Liver (tissue), 9 donors: ENCODE measurements around the gene LRP3. TPM values are rescaled to one million over a fixed set of nuclear protein-coding genes. Genes with fewer than 3 reads are reported as not detected.

Experiments
- DNase-seq: peaks from one replicate; pipeline ENCODE4 v3.0.0-alpha.2; 2017; ENCODE audit warnings: low spot score
- H3K27ac ChIP-seq, 2 donors: one replicate each; pipeline ENCODE4 v1.7.0; 2013; ENCODE audit warnings: inconsistent platforms in 2 of 2, low read length in 2 of 2, control low read depth in 1 of 2, low read depth in 1 of 2, mild to moderate bottlenecking in 1 of 2
- H3K27me3 ChIP-seq, 4 donors: one replicate each; pipeline versions ENCODE4 v1.6.1 to v1.7.0; 2013; ENCODE audit warnings: low read length in 3 of 4, inconsistent platforms in 1 of 4, mild to moderate bottlenecking in 1 of 4, moderate library complexity in 1 of 4; ENCODE audit not compliant: control insufficient read depth in 4 of 4, insufficient read depth in 4 of 4
- H3K36me3 ChIP-seq, 4 donors: one replicate each; pipeline versions ENCODE4 v1.6.1 to v1.7.0; 2013; ENCODE audit warnings: low read length in 3 of 4, mild to moderate bottlenecking in 3 of 4, low read depth in 1 of 4, moderate library complexity in 1 of 4; ENCODE audit not compliant: control insufficient read depth in 4 of 4, insufficient read depth in 3 of 4
- H3K4me1 ChIP-seq, 4 donors: one replicate each; pipeline versions ENCODE4 v1.6.1 to v1.7.0; 2013; ENCODE audit warnings: low read length in 3 of 4, mild to moderate bottlenecking in 3 of 4, moderate library complexity in 1 of 4; ENCODE audit not compliant: control insufficient read depth in 4 of 4, insufficient read depth in 4 of 4
- H3K4me3 ChIP-seq, 3 donors: one replicate each; pipeline versions ENCODE4 v1.6.1 to v1.7.0; 2013; ENCODE audit warnings: low read length in 3 of 3, control low read depth in 1 of 3, low read depth in 1 of 3, mild to moderate bottlenecking in 1 of 3
- H3K9ac ChIP-seq, 2 donors: one replicate each; pipeline ENCODE4 v1.7.0; 2013; ENCODE audit warnings: low read length in 2 of 2, mild to moderate bottlenecking in 2 of 2, moderate library complexity in 2 of 2, control low read depth in 1 of 2, low read depth in 1 of 2
- H3K9me3 ChIP-seq, 4 donors: one replicate each; pipeline versions ENCODE4 v1.6.1 to v1.7.0; 2013; ENCODE audit warnings: low read length in 3 of 4; ENCODE audit not compliant: control insufficient read depth in 4 of 4
- ATF3 ChIP-seq: IDR thresholded peaks from 2 replicates; pipeline ENCODE4 v1.6.1; 2016; ENCODE audit warnings: antibody characterized with exemption
- CTCF ChIP-seq: fragments of 150-350 bp; IDR thresholded peaks from 2 replicates; pipeline ENCODE4 v1.5.1; 2017; ENCODE audit warnings: improper control_type of control experiment, low read depth, low read length; ENCODE audit not compliant: missing input control
- EGR1 ChIP-seq, 2 donors: IDR thresholded peaks; 2 replicates each; pipeline ENCODE4 v1.6.1; 2016 to 2018; ENCODE audit warnings: antibody characterized with exemption in 2 of 2, low read depth in 2 of 2
- FOXA1 ChIP-seq: IDR thresholded peaks from 2 replicates; pipeline ENCODE4 v1.6.1; 2016; ENCODE audit warnings: antibody characterized with exemption
- FOXA2 ChIP-seq: IDR thresholded peaks from 2 replicates; pipeline ENCODE4 v1.6.1; 2016; ENCODE audit warnings: antibody characterized with exemption
- GABPA ChIP-seq, 2 donors: IDR thresholded peaks in 1 of 2; conservative IDR thresholded peaks in 1 of 2; 2 replicates each; pipeline ENCODE4 v1.6.1; 2016; ENCODE audit warnings: antibody characterized with exemption in 2 of 2, mild to moderate bottlenecking in 1 of 2, moderate library complexity in 1 of 2
- HNF4A ChIP-seq, 2 donors: conservative IDR thresholded peaks; 2 replicates each; pipeline ENCODE4 v1.6.1; 2016; ENCODE audit warnings: antibody characterized with exemption in 2 of 2, mild to moderate bottlenecking in 2 of 2
- HNF4G ChIP-seq: IDR thresholded peaks from 2 replicates; pipeline ENCODE4 v1.6.1; 2016; ENCODE audit warnings: antibody characterized with exemption
- JUND ChIP-seq, 2 donors: IDR thresholded peaks; 2 replicates each; pipeline ENCODE4 v1.6.1; 2016; ENCODE audit warnings: antibody characterized with exemption in 2 of 2
- MAX ChIP-seq: IDR thresholded peaks from 2 replicates; pipeline ENCODE4 v1.6.1; 2016; ENCODE audit warnings: antibody characterized with exemption
- NR2F2 ChIP-seq: IDR thresholded peaks from 2 replicates; pipeline ENCODE4 v1.6.1; 2016; ENCODE audit warnings: antibody characterized with exemption
- RAD21 ChIP-seq, 2 donors: IDR thresholded peaks; 2 replicates each; pipeline ENCODE4 v1.6.1; 2016; ENCODE audit warnings: antibody characterized with exemption in 2 of 2, mild to moderate bottlenecking in 2 of 2
- REST ChIP-seq: IDR thresholded peaks from 2 replicates; pipeline ENCODE4 v1.6.1; 2016; ENCODE audit warnings: antibody characterized with exemption, mild to moderate bottlenecking
- RXRA ChIP-seq, 2 donors: IDR thresholded peaks; 2 replicates each; pipeline ENCODE4 v1.6.1; 2017 to 2018; ENCODE audit warnings: antibody characterized with exemption in 2 of 2, mild to moderate bottlenecking in 1 of 2
- SP1 ChIP-seq: IDR thresholded peaks from 2 replicates; pipeline ENCODE4 v1.6.1; 2018; ENCODE audit warnings: antibody characterized with exemption, mild to moderate bottlenecking
- TAF1 ChIP-seq: conservative IDR thresholded peaks from 2 replicates; pipeline ENCODE4 v1.6.1; 2016; ENCODE audit warnings: antibody characterized with exemption, mild to moderate bottlenecking
- YY1 ChIP-seq: IDR thresholded peaks from 2 replicates; pipeline ENCODE4 v1.6.1; 2016; ENCODE audit warnings: antibody characterized with exemption, mild to moderate bottlenecking
- ZBTB33 ChIP-seq: IDR thresholded peaks from 2 replicates; pipeline ENCODE4 v1.6.1; 2016; ENCODE audit warnings: antibody characterized with exemption
- WGBS: extraction: QIAGEN DNeasy Blood & Tissue Kit; methylation state at CpG from one replicate; pipeline ENCODE4 v1.1.7; 2013; 5-methylcytosine and 5-hydroxymethylcytosine counted together
- polyA plus RNA-seq, 2 donors: library from polyadenylated mRNA; stranded (reverse) in 1 of 2; unstranded in 1 of 2; fragments of 200-250 nt in 1 of 2; fragments of >200 nt in 1 of 2; fragmentation: Nextera tagmentation in 1 of 2; extraction: Ambion mirVana in 1 of 2; gene quantifications; one replicate each; pipeline versions ENCODE4 v1.2.1 to v1.2.3, GENCODE V29; 2013 to 2015
- total RNA-seq, 2 donors: library from RNA; depleted of rRNA; stranded (reverse); fragments of >200 nt; gene quantifications; one replicate each; pipeline ENCODE4 v1.2.3, GENCODE V29; 2014
- donor health status: healthy.
- donor health status: healthy.
- donor health status: healthy.
- donor health status: healthy.
- donor health status: healthy.

Gene LRP3
- total and polyA plus RNA-seq, 4 donors, result 2.5 to 42.3 (median 15.4) TPM

GRCh38 chr19:33247441-33247819, 53.3 kb downstream of the LRP3 start:
- Histone ChIP-seq H3K9ac (no peak overlapping the region), H3K9me3 (peaks cover 0 to 4% (median under 1%) of the 10 kb centered on the region in 4 donors), H3K4me3 (no peak overlapping the region), H3K4me1 (peaks cover 15 to 46% (median 37%) of the 10 kb centered on the region in 4 donors), H3K27me3 (no peaks in the 10 kb centered on the region), H3K27ac (peak overlapping the region; percentile 67 to 91), H3K36me3 (no peaks in the 10 kb centered on the region)
- no peak for TF ChIP-seq TAF1
- TF ChIP-seq REST, result no peak
- TF ChIP-seq RAD21 (IDR thresholded peaks at IDR 0.05), result peak; percentile 61
- peak in 1 of 2 donors; percentile 80 for TF ChIP-seq JUND (IDR thresholded peaks at IDR 0.05)
- no peak for TF ChIP-seq ATF3
- no peak for TF ChIP-seq CTCF
- TF ChIP-seq YY1, result peak; percentile 63
- TF ChIP-seq HNF4A (conservative IDR thresholded peaks at IDR 0.05), result peak; percentile 83 to 92
- TF ChIP-seq FOXA2, result peak; percentile 61
- TF ChIP-seq GABPA (IDR thresholded peaks at IDR 0.05 in 1 of 2, conservative IDR thresholded peaks at IDR 0.05 in 1 of 2), result no peak
- peak; percentile 59 for TF ChIP-seq HNF4G
- peak; percentile 96 for TF ChIP-seq SP1
- peak; percentile 99 to 100 for TF ChIP-seq RXRA (IDR thresholded peaks at IDR 0.05)
- no peak for TF ChIP-seq ZBTB33
- TF ChIP-seq NR2F2, result peak; percentile 98
- TF ChIP-seq EGR1 (IDR thresholded peaks at IDR 0.05; ENCODE audit: low read depth in 2 of 2), result no peak
- TF ChIP-seq FOXA1, result peak; percentile 72
- TF ChIP-seq MAX, result no peak
- WGBS, result 29% methylated on average over 1 of the region's 1 CpG
- DNase-seq, result peak; percentile 64
